Stimulated activated naive B cell treated with anti-CD40 and anti-IgM and Interleukin-4, amounts not matched to agents 10 μg/mL and 1 μg/mL and 100 μg/mL, for 72 hours (primary cell): ENCODE measurements around the gene DENND2D.

Experiments used
- ATAC-seq, 2 donors: fragments of 150-1000 bp; cut with Tn5 transposase; replicated peaks; 2 replicates each; pipeline ENCODE4 v1.10.0; 2021; ENCODE audit warnings: moderate library complexity in 1 of 2
- DNase-seq: peaks from one replicate; pipeline ENCODE4 v3.0.0; 2021
- H3K27ac Mint-ChIP-seq: one replicate; pipeline ENCODE4 v1.8.0; 2022; ENCODE audit warnings: mild to moderate bottlenecking, mixed read lengths
- H3K27me3 Mint-ChIP-seq, 2 donors: one replicate each; pipeline ENCODE4 v1.8.0; 2022; ENCODE audit warnings: mixed read lengths in 2 of 2
- H3K36me3 Mint-ChIP-seq, 2 donors: one replicate each; pipeline ENCODE4 v1.8.0; 2022; ENCODE audit warnings: mixed read lengths in 2 of 2, mild to moderate bottlenecking in 1 of 2
- H3K4me1 Mint-ChIP-seq, 2 donors: one replicate each; pipeline ENCODE4 v1.8.0; 2022; ENCODE audit warnings: mixed read lengths in 2 of 2, mild to moderate bottlenecking in 1 of 2
- H3K4me3 Mint-ChIP-seq, 2 donors: one replicate each; pipeline ENCODE4 v1.8.0; 2022; ENCODE audit warnings: mild to moderate bottlenecking in 2 of 2, mixed read lengths in 2 of 2, moderate library complexity in 1 of 2
- H3K9me3 Mint-ChIP-seq, 2 donors: one replicate each; pipeline ENCODE4 v1.8.0; 2022; ENCODE audit warnings: mixed read lengths in 2 of 2, mild to moderate bottlenecking in 1 of 2

The DENND2D gene

DNA sequence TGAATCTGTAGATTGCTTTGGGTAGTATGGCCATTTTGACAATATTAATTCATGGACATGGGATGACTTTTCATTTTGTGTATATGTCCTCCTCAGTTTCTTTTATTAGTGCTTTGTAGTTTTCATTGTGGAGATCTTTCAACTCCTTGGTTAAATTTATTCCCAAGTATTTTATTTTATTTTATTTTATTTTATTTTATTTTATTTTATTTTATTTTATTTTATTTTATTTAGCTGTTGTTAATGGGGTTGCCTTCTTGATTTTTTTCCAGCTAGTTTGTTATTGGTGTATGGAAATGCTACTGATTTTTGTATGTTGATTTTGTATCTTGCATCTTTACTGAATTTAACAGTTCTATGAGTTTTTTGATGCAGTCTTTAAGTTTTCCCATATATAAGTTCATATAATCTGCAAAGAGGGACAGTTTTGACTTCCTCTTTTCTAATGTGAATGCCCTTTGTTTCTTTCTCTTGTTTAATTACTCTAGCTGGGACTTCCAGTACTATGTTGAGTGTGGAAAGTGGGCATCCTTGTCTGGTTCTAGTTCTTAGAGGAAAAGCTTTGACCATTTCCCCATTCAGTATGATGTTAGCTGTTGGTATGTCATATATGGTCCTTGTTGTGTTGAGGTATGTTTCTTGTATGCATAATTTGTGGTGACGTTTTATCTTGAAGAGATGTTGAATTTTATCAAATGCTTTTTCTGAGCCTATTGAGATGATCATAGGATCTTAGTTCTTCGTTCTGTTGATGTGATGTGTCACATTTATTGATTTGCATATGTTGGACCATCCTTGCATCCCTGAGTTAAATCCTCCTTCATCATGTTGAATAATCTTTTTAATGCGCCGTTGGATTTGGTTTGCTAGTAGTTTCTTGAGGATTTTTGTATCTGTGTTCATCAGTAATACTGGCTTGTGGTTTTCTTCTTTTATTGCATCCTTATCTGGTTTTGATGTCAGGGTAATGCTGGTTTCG is 46.1 kb downstream of the DENND2D start:
- H3K27me3 Mint-ChIP-seq: no peaks in the 10 kb centered on the region
- H3K36me3 Mint-ChIP-seq: peaks cover 49 to 71% of the 10 kb centered on the region in 2 donors
- no peak for DNase-seq
- peak overlapping the region; percentile 27 to 28 for H3K4me3 Mint-ChIP-seq
- peaks cover 0 to 2% of the 10 kb centered on the region in 2 donors for H3K9me3 Mint-ChIP-seq
- H3K4me1 Mint-ChIP-seq: peaks cover 41 to 66% of the 10 kb centered on the region in 2 donors
- ATAC-seq: peak; percentile 68 to 74
- H3K27ac Mint-ChIP-seq: peak overlapping the region; percentile 84

DNA sequence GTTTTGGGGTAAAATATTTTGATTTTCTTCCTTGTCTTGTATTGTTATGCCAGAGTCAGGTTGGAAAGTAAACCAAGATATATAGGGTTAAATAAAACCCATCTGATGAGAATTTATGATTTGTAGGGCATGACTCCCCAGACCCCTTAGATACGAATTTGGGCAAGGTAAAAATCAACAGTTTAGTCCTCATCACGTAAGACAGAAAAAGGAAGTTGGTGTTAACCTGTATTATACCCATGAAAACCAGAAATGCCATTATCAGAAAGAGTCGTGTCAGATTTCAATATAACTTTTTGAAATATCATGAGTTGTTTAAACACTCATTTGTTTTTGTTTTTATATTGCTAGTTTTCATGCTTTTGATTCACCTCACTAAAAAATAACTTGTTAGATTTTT is 48.6 kb downstream of the DENND2D start:
- peaks cover 49 to 70% of the 10 kb centered on the region in 2 donors for H3K36me3 Mint-ChIP-seq
- peaks cover 0 to 2% of the 10 kb centered on the region in 2 donors for H3K9me3 Mint-ChIP-seq
- peaks cover 46 to 78% of the 10 kb centered on the region in 2 donors for H3K4me1 Mint-ChIP-seq
- no peak for DNase-seq
- no peak for ATAC-seq
- peak overlapping the region in 1 of 2 donors; percentile 48 for H3K4me3 Mint-ChIP-seq
- no peaks in the 10 kb centered on the region for H3K27me3 Mint-ChIP-seq
- H3K27ac Mint-ChIP-seq: peak overlapping the region; percentile 79

DNA sequence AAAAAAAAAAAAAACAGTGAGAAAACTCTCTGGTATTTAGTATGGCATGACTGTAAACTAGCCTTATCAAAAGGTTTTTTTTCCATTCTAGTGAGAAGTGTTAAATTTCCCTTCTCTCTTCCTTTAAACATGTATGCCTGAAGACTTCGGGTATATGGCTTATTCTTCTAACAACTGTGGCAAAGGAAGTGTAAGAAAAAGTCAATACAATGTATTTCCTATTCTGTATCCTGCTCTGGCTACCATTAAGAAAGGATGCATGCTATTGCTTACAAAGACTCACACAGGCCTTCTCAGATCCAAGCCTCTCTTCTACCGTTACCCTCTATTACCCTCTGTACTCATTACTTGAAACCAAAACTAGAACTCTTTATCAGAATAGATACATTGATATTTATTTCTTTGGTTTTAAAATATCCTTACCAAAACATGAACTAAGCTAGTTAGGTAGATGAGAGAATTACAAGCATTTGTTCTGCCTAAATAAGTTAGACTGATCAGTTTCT is 52.0 kb downstream of the DENND2D start:
- no peak overlapping the region for H3K27ac Mint-ChIP-seq
- no peaks in the 10 kb centered on the region for H3K9me3 Mint-ChIP-seq
- no peak for DNase-seq
- ATAC-seq: peak; percentile 33 to 41
- H3K4me3 Mint-ChIP-seq: no peak overlapping the region
- peaks cover 34 to 55% of the 10 kb centered on the region in 2 donors for H3K36me3 Mint-ChIP-seq
- H3K4me1 Mint-ChIP-seq: peaks cover 40 to 73% of the 10 kb centered on the region in 2 donors
- no peaks in the 10 kb centered on the region for H3K27me3 Mint-ChIP-seq

DNA sequence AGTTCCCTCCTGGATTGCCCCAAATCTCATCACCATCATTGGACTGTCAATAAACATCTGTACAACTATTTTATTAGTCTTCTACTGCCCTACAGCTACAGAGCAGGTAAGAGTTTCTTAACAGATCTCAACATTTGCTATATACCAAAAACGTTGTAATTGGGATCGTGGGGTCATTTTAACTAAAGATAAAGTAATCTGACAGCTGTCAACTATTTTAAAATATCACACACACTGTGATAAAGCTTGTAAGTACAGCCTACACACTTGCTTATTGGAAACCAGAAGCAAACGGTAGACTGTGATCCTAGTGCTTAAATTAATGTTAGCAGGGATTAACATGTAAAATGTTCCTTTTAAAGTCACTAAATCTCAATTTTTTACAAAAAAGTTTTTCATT is 52.5 kb downstream of the DENND2D start:
- ATAC-seq: no peak
- DNase-seq: no peak
- Mint-ChIP-seq H3K4me3 (no peak overlapping the region), H3K4me1 (peaks cover 37 to 73% of the 10 kb centered on the region in 2 donors), H3K36me3 (peaks cover 29 to 50% of the 10 kb centered on the region in 2 donors), H3K9me3 (no peaks in the 10 kb centered on the region), H3K27ac (no peak overlapping the region), H3K27me3 (no peaks in the 10 kb centered on the region)

DNA sequence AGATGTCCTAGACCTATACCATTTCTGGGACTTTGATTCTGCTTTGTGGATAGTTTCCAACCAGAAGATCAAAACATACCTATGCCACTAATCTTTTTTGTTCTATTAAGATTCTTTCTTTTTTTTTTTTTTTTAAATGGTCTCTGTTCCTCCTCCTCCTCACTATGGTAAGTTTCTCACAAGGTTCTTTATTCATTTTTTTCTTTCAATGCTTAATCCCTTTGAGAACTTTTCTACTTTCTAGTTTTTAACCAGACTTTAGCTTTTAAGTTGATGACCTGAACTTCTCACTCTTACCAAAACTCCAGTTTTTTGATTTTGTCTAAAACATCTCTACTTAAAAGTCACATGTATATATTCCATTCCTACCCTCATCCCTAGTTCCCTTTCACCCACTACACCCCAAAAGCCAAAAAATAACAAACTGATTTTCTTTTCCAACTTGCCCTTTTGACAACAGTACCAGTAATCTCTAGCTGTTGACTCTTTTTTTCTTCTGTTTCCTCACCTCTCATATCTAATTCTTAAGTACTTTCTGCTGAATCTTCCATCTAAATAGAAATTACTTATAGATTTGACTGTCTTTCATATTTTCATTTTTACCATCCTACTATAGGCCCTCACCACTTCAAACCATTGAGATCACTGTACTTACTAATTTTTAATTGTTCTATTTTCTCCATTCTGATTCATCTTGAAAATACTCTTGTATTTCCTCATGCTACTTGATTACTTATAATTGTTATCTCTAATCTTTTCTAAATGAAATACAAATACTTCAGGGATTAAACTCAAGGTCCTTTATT is 54.3 kb downstream of the DENND2D start:
- Mint-ChIP-seq H3K4me1 (peaks cover 39 to 73% of the 10 kb centered on the region in 2 donors), H3K4me3 (peak overlapping the region in 1 of 2 donors; percentile 3), H3K27me3 (no peaks in the 10 kb centered on the region), H3K27ac (peak overlapping the region; percentile 56), H3K36me3 (peaks cover 20 to 35% of the 10 kb centered on the region in 2 donors), H3K9me3 (no peaks in the 10 kb centered on the region)
- ATAC-seq (no peak), DNase-seq (no peak)

DNA sequence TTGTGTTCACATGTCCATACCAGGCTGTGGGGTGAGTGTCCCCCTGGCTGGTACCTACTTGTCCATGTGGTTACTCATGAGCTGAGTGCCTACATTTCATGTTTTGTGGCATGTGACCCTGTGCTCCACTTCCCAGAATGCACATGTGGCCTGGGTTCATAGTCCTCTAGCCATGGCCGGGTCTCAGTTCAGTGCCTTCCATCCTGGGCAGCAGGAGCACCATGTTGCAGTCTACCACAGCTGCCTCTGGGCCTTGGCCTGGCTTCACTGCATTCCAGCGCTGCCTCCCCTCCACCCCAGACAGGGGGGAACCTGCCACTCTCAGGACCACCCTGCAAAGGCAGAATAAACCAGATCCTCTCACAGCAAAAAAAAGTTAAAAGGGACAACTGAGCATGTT is 54.9 kb downstream of the DENND2D start:
- H3K36me3 Mint-ChIP-seq: peaks cover 18 to 30% of the 10 kb centered on the region in 2 donors
- H3K27ac Mint-ChIP-seq: peak overlapping the region; percentile 71
- H3K27me3 Mint-ChIP-seq: no peaks in the 10 kb centered on the region
- H3K4me3 Mint-ChIP-seq: no peak overlapping the region
- DNase-seq (no peak), ATAC-seq (no peak)
- peaks cover 37 to 69% of the 10 kb centered on the region in 2 donors for H3K4me1 Mint-ChIP-seq
- no peaks in the 10 kb centered on the region for H3K9me3 Mint-ChIP-seq

DNA sequence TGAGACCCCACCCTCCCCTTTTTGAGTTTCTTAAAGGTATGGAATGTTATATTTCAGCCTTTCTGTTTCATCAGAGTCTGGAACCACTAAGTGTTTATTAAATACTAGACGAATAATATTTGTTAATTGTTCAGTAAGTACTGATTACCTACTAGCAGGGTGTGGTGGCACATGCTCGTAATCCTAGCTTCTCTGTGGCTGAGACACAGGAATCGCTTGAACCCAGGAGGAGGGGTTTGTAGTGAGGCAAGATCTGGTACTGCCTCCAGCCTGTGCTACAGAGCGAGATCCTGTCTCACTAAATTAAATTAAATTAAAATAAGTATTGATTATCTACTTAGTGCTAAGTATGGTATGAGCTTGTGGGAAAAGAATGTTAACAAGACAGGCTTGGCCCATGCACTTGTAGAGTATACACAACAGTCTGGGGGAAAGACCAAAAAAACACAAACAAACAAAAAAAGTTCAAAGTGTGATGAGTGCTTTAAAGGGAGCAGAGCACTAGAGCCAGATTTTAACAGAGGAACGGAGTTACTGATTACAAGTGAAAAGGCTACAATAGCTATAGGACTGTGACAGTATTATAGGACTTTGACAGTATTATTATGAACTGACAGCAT is 58.0 kb downstream of the DENND2D start:
- DNase-seq (no peak), ATAC-seq (no peak)
- no peaks in the 10 kb centered on the region for H3K27me3 Mint-ChIP-seq
- peaks cover 28 to 60% of the 10 kb centered on the region in 2 donors for H3K4me1 Mint-ChIP-seq
- H3K9me3 Mint-ChIP-seq: no peaks in the 10 kb centered on the region
- peaks cover 15 to 21% of the 10 kb centered on the region in 2 donors for H3K36me3 Mint-ChIP-seq
- peak overlapping the region; percentile 25 to 41 for H3K4me3 Mint-ChIP-seq
- no peak overlapping the region for H3K27ac Mint-ChIP-seq

DNA sequence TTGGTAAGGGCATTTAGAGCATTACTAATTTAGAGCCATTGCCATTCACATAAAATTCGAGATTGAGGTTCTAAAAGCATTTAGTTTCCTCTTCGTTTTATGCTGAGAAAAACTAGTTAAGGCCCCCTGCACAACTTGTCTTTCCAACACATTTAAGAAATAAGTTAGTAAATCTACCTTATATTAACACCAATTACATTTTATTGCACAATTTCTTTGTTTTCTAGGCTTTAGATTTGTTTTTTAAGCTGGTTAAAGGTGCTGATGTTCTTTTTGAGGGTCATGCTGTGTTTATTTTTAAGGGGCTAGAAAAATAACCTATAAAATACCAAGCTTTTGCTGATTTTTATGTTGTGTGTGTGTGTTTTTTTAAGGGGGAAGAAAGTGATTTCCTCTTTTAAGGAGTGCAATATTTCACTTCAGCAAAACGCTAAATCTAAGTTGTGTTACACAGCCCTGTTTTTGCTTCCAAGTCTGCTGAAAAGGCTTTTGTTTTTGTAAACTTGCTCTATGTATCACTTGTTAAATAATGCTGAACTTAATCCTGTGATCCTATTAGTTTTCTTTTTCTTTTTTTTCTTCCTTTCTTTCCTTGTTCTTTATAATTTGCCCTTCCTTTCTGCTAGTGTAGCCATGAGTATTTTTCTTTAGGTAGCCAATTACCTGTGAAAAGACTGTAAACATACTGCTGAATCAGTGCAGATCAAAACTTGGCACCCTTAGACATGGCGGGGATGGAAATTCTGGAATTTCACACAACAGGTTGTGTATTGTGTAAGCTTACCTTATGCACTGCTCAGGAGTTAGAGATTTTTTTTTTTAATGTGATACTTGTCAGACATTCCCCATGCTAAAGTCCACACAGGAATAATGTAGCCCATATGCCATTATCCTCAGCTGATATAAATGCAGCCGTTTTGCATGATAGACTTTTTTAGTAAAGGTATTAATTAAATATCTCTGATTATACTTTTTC is 58.9 kb downstream of the DENND2D start:
- DNase-seq (no peak), ATAC-seq (no peak)
- H3K36me3 Mint-ChIP-seq: peaks cover 15 to 21% of the 10 kb centered on the region in 2 donors
- no peaks in the 10 kb centered on the region for H3K27me3 Mint-ChIP-seq
- H3K4me3 Mint-ChIP-seq: peak overlapping the region; percentile 90 to 97
- H3K9me3 Mint-ChIP-seq: no peaks in the 10 kb centered on the region
- peaks cover 28 to 57% of the 10 kb centered on the region in 2 donors for H3K4me1 Mint-ChIP-seq
- H3K27ac Mint-ChIP-seq: peak overlapping the region; percentile 89

DNA sequence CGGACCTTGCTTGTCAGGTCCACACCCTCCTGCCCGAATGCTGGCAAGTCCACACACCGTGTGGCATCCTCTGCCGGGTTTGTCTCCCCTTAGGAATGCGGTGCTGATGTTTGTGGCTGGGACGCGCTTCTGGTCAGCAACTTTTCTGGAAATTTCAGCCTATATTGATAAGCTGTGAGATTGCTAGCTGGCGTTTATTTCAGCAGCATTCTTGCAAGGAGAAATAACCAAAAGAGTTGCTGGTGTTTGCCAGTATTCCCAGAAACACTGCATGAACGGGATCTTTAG is 59.8 kb downstream of the DENND2D start:
- Mint-ChIP-seq H3K4me1 (peaks cover 26 to 56% of the 10 kb centered on the region in 2 donors), H3K9me3 (no peaks in the 10 kb centered on the region), H3K36me3 (peaks cover 17 to 22% of the 10 kb centered on the region in 2 donors), H3K27me3 (no peaks in the 10 kb centered on the region), H3K27ac (peak overlapping the region; percentile 96), H3K4me3 (peak overlapping the region; percentile 90 to 97)
- DNase-seq (no peak), ATAC-seq (no peak)

DNA sequence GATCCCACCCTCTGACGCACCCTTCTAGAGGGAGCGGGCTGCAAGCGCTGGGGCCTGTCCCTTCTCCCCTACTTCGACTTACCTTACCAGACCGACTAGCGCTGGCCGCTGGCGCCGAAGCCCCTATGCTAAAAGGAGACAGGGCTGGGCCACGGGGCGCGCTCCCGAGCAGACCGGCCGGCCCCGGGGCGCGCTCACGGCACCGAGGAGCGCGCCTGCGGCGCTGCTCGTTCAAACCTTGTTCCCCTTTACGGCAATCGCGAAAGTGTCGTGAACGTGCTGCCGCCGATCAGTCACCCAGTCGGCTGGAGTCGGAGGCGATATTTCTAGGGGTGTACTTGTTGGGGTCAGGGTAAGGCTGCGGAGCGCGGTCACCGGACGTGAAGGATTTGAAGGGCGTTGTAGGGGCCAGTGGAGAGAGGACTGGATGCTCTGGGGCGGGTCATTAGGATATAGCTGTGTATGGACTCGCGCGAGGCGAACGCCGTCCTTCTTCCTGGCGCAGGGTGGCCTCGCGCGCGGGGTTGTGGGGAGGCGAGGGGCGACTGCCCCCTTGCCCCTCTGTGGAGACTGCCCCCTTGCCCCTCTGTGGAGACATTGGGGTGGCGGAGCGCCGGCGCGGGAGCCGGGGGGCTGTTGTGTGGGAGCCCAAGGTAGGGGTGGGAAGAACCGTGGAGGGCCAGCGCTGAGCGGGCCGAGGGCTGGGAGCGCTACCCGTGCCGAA is 60.3 kb downstream of the DENND2D start, which contains the start of the genes CEPT1 and DRAM2:
TSS of gene CEPT1 (plus strand) at position 268 of the 724 bp plus-strand sequence. CDS start 7,492 bp downstream, outside the sequence.
TSS of gene DRAM2 (minus strand) at position 138 of the 724 bp plus-strand sequence. CDS start 8,539 bp downstream, outside the sequence.
- Mint-ChIP-seq H3K27me3 (no peaks in the 10 kb centered on the region), H3K4me1 (peaks cover 30 to 58% of the 10 kb centered on the region in 2 donors), H3K4me3 (peak within 1 kb of the TSS; percentile 90 to 97), H3K9me3 (no peaks in the 10 kb centered on the region), H3K27ac (peak within 1 kb of the TSS; percentile 96), H3K36me3 (peaks cover 21 to 27% of the 10 kb centered on the region in 2 donors)
- peak; percentile 95 for DNase-seq
- peak; percentile 84 to 88 for ATAC-seq

DNA sequence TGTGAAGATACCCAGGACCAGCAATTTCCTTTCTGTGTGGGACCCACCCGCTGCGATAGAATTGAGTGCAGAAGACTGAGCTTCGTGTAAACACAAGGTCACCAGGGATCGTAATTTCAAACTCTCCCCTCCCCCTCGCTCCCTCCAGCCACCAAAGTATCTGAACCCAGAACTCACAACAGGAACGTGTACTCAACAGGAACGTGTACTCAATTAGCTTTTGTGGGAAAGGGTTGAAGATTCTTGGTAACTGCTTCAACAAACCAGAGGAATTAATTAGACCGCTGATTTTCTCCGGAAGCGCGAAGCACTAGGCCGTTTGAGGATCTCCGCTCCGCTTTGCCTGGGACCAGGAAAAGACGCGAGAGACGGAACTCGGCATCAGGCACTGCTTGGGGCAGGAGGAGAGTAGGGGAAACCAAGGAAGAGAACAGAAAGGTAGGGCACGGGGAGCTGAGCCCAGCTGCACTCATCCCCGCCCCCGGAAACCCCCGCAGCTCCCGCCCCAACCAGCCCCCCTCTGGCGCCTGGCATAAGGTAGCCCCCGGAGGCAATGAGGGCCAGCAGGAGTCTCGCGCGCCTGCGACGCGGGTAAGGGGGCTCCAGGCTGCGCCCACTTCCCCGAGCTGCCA is 61.0 kb downstream of the DENND2D start:
- peak overlapping the region; percentile 96 for H3K27ac Mint-ChIP-seq
- H3K4me3 Mint-ChIP-seq: peak overlapping the region; percentile 90 to 97
- H3K9me3 Mint-ChIP-seq: no peaks in the 10 kb centered on the region
- DNase-seq (peak; percentile 18), ATAC-seq (peak; percentile 22 to 71)
- H3K4me1 Mint-ChIP-seq: peaks cover 35 to 64% of the 10 kb centered on the region in 2 donors
- peaks cover 25 to 33% of the 10 kb centered on the region in 2 donors for H3K36me3 Mint-ChIP-seq
- no peaks in the 10 kb centered on the region for H3K27me3 Mint-ChIP-seq
